Measurements from ENCODE around the gene ARSI.

ARSI gene

DNA sequence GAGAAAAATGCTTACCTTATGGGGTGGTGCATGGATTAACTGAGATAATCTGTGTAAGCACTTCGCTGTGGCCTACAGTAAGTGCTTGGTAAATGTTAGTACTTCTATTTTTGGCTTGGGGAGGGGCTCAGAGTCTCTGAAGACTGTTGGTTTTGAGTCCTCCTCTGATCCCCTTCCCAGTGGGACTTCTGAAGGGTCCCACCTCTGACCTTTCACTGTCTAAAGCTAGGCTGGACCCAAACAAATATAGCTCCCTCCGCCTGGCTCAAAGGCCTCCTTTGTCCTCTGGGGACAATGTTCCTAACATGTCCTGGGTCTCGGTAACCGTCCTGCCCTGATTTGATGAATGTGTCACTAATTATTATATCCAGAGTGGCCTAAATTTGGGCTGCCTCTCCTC is 47.9 kb downstream of the ARSI start:
- no peak for DNase-seq (ENCODE audit: low read depth in 1 of 2, low spot score in 1 of 2)
- Histone ChIP-seq H3K27me3 (ENCODE audit: insufficient read depth, poor library complexity, severe bottlenecking) (no peaks in the 10 kb centered on the region), H3K4me3 (replicated peaks; ENCODE audit: insufficient read depth, low read length) (no peak overlapping the region), H3K27ac (replicated peaks) (no peak overlapping the region)
- TF ChIP-seq, protein P1, sequence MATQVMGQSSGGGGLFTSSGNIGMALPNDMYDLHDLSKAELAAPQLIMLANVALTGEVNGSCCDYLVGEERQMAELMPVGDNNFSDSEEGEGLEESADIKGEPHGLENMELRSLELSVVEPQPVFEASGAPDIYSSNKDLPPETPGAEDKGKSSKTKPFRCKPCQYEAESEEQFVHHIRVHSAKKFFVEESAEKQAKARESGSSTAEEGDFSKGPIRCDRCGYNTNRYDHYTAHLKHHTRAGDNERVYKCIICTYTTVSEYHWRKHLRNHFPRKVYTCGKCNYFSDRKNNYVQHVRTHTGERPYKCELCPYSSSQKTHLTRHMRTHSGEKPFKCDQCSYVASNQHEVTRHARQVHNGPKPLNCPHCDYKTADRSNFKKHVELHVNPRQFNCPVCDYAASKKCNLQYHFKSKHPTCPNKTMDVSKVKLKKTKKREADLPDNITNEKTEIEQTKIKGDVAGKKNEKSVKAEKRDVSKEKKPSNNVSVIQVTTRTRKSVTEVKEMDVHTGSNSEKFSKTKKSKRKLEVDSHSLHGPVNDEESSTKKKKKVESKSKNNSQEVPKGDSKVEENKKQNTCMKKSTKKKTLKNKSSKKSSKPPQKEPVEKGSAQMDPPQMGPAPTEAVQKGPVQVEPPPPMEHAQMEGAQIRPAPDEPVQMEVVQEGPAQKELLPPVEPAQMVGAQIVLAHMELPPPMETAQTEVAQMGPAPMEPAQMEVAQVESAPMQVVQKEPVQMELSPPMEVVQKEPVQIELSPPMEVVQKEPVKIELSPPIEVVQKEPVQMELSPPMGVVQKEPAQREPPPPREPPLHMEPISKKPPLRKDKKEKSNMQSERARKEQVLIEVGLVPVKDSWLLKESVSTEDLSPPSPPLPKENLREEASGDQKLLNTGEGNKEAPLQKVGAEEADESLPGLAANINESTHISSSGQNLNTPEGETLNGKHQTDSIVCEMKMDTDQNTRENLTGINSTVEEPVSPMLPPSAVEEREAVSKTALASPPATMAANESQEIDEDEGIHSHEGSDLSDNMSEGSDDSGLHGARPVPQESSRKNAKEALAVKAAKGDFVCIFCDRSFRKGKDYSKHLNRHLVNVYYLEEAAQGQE (IDR thresholded peaks at IDR 0.05; ENCODE audit: insufficient replicate concordance, low read depth): no peak
- no peak for TF ChIP-seq GABPA (IDR thresholded peaks at IDR 0.05; ENCODE audit: low read depth)
- TF ChIP-seq, protein P2, sequence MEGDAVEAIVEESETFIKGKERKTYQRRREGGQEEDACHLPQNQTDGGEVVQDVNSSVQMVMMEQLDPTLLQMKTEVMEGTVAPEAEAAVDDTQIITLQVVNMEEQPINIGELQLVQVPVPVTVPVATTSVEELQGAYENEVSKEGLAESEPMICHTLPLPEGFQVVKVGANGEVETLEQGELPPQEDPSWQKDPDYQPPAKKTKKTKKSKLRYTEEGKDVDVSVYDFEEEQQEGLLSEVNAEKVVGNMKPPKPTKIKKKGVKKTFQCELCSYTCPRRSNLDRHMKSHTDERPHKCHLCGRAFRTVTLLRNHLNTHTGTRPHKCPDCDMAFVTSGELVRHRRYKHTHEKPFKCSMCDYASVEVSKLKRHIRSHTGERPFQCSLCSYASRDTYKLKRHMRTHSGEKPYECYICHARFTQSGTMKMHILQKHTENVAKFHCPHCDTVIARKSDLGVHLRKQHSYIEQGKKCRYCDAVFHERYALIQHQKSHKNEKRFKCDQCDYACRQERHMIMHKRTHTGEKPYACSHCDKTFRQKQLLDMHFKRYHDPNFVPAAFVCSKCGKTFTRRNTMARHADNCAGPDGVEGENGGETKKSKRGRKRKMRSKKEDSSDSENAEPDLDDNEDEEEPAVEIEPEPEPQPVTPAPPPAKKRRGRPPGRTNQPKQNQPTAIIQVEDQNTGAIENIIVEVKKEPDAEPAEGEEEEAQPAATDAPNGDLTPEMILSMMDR (IDR thresholded peaks at IDR 0.05; ENCODE audit: insufficient read depth, low read length): no peak
- TF ChIP-seq POLR2AphosphoS5 (IDR thresholded peaks at IDR 0.05; ENCODE audit: low read depth): no peak
- TF ChIP-seq SPI1 (IDR thresholded peaks at IDR 0.05; ENCODE audit: borderline replicate concordance, low read depth): no peak

DNA sequence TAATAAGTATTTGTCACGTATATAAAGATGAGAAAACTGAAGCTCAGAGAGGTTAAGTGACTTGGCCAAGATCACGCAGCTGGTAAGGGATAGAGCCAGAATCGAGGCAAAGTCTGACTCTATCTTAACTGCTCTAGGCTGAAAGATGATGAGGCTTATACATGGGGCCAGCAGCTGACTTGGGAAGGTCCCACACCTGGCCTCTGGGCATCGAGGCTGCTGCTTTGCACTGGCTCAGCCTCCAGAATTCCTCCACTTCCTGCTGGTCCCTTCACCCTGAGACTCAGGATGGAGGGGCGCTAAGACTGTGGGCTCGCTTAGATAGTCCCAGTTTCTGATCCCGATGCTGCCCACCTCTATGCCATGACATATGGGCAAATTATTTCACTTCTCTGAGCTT is 48.3 kb downstream of the ARSI start:
- no peak overlapping the region for H3K4me3 ChIP-seq (replicated peaks; ENCODE audit: insufficient read depth, low read length)
- no peak for DNase-seq (ENCODE audit: low read depth in 1 of 2, low spot score in 1 of 2)
- no peak for TF ChIP-seq SPI1 (IDR thresholded peaks at IDR 0.05; ENCODE audit: borderline replicate concordance, low read depth)
- TF ChIP-seq, protein P2 (IDR thresholded peaks at IDR 0.05; ENCODE audit: insufficient read depth, low read length): no peak
- H3K27me3 ChIP-seq (ENCODE audit: insufficient read depth, poor library complexity, severe bottlenecking): no peaks in the 10 kb centered on the region
- H3K27ac ChIP-seq (replicated peaks): no peak overlapping the region

DNA sequence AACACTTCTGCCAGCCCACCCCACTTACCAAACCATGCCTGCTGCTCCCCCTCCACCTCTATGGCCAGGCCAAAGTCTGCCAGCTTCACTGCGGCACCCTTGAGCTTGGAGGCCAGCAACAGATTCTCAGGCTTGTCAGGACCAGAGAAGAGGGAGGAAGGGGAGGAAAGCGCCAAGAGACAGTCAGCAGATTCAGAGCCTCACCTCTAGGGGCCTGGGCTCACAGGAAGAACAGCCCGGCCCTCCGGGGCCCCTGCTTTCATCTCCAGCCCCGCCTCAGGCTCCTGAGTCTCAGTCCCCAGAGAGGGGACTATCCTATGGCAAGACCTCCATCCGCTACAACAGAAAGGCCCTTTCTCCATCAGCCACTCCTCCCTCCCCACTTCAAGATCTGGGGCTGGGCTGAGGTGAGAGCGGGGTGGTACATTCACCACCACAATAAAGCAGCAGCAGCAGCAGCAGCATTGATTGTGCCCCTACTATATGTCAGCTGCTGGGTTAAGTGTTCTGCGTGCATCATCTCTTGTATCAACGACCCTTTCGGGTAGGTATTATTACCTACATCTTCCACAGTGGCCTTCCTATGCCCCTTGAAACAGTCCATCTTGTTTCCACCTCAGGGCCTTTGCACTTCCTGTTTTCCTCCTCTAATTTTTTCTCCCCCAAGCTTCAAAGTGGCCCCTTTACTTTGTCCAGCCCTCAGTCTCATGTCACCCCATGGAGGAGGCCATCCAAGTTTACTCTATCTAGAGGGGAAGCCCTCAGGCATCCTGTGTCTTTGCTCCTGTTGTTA is 49.1 kb downstream of the ARSI start:
- no peak for DNase-seq (ENCODE audit: low read depth in 1 of 2, low spot score in 1 of 2)
- Histone ChIP-seq H3K27ac (replicated peaks) (no peak overlapping the region), H3K27me3 (ENCODE audit: insufficient read depth, poor library complexity, severe bottlenecking) (no peaks in the 10 kb centered on the region), H3K4me3 (replicated peaks; ENCODE audit: insufficient read depth, low read length) (no peak overlapping the region)
- peak; percentile 24; the same call in 1 of the 2 replicates for TF ChIP-seq SPI1 (IDR thresholded peaks at IDR 0.05; ENCODE audit: borderline replicate concordance, low read depth)
- TF ChIP-seq, protein P1 (IDR thresholded peaks at IDR 0.05; ENCODE audit: insufficient replicate concordance, low read depth): no peak

DNA sequence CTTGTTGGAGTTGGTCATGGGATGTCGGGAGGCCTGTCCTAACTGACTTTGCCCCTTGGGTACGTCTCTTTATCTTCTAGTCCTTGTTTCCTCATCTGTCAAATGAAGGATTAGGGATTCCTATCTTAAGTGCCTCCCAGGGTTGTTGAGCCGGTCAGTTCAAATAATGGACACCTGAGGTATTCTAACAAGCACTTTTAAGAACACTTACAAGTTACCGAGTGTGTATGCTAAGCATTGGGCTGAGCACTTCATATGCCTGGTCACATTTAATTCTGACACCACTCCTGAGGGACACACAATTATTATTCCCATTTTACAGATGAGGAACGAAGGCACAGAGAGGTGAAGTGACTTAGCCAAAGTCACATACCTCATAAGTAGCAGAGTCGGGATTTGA is 50.2 kb downstream of the ARSI start:
- H3K27ac ChIP-seq (replicated peaks): no peak overlapping the region
- no peaks in the 10 kb centered on the region for H3K27me3 ChIP-seq (ENCODE audit: insufficient read depth, poor library complexity, severe bottlenecking)
- TF ChIP-seq, protein P2 (IDR thresholded peaks at IDR 0.05; ENCODE audit: insufficient read depth, low read length): no peak
- TF ChIP-seq, protein P1 (IDR thresholded peaks at IDR 0.05; ENCODE audit: insufficient replicate concordance, low read depth): no peak
- no peak for TF ChIP-seq GABPA (IDR thresholded peaks at IDR 0.05; ENCODE audit: low read depth)
- no peak for TF ChIP-seq POLR2AphosphoS5 (IDR thresholded peaks at IDR 0.05; ENCODE audit: low read depth)
- no peak for TF ChIP-seq SPI1 (IDR thresholded peaks at IDR 0.05; ENCODE audit: borderline replicate concordance, low read depth)
- no peak overlapping the region for H3K4me3 ChIP-seq (replicated peaks; ENCODE audit: insufficient read depth, low read length)
- no peak for DNase-seq (ENCODE audit: low read depth in 1 of 2, low spot score in 1 of 2)
